GM23338 (cell line): ENCODE data around the gene SYNE1. TPM values are rescaled to one million over a fixed set of nuclear protein-coding genes. Genes with fewer than 3 reads are reported as not detected.

ENCODE experiments used
- ATAC-seq: fragments of 200-7000 bp; cut with Tn5 transposase; 3 replicates; pipeline ENCODE4 v1.9.1; 2020
- DNase-seq: peaks from one replicate; pipeline ENCODE4 v3.0.0-alpha.2; 2015; ENCODE audit warnings: low spot score
- H2AFZ ChIP-seq: fragments of 200-600 bp; sonication (generic); 2 replicates; pipeline ENCODE4 v1.8.0; 2016; ENCODE audit warnings: antibody characterized with exemption, mild to moderate bottlenecking, moderate library complexity
- H3F3A ChIP-seq: fragments of 200-600 bp; sonication (generic); replicated peaks from 2 replicates; pipeline ENCODE4 v1.8.0; 2017; ENCODE audit warnings: antibody characterized with exemption, mixed run types, low read depth
- H3K27ac ChIP-seq: fragments of 200-600 bp; sonication (generic); 2 replicates; pipeline ENCODE4 v1.6.1; 2016; ENCODE audit warnings: low read depth
- H3K27me3 ChIP-seq: fragments of 200-600 bp; sonication (generic); 2 replicates; pipeline ENCODE4 v1.8.0; 2016; ENCODE audit warnings: mild to moderate bottlenecking, mixed run types, moderate library complexity; ENCODE audit not compliant: insufficient read depth
- H3K36me3 ChIP-seq: fragments of 200-600 bp; sonication (generic); 2 replicates; pipeline ENCODE4 v1.8.0; 2016; ENCODE audit warnings: mild to moderate bottlenecking; ENCODE audit not compliant: insufficient read depth
- H3K4me1 ChIP-seq: fragments of 200-600 bp; sonication (generic); 2 replicates; pipeline ENCODE4 v1.8.0; 2016; ENCODE audit warnings: mild to moderate bottlenecking, moderate library complexity; ENCODE audit not compliant: insufficient read depth
- H3K4me2 ChIP-seq: fragments of 200-600 bp; sonication (generic); 2 replicates; pipeline ENCODE4 v1.7.1; 2017; ENCODE audit warnings: mixed run types
- H3K4me3 ChIP-seq: fragments of 200-600 bp; sonication (generic); 2 replicates; pipeline ENCODE4 v1.6.1; 2016; ENCODE audit warnings: mixed run types
- H3K79me2 ChIP-seq: fragments of 200-600 bp; sonication (generic); replicated peaks from 2 replicates; pipeline ENCODE4 v1.8.0; 2017; ENCODE audit warnings: mild to moderate bottlenecking; ENCODE audit not compliant: insufficient read depth
- H3K9me2 ChIP-seq: fragments of 200-600 bp; sonication (generic); 2 replicates; pipeline ENCODE4 v1.8.0; 2017; ENCODE audit not compliant: insufficient read depth
- H4K20me1 ChIP-seq: fragments of 200-600 bp; sonication (generic); replicated peaks from 2 replicates; pipeline ENCODE4 v1.8.0; 2017; ENCODE audit warnings: mild to moderate bottlenecking; ENCODE audit not compliant: insufficient read depth
- H3K27ac Mint-ChIP-seq: 2 replicates; pipeline ENCODE4 v1.8.0; 2020; ENCODE audit warnings: inconsistent platforms, mild to moderate bottlenecking, moderate library complexity, mixed read lengths
- H3K27me3 Mint-ChIP-seq: 3 replicates; pipeline ENCODE4 v1.8.0; 2022; ENCODE audit warnings: low read depth, mild to moderate bottlenecking, moderate library complexity, mixed read lengths, inconsistent platforms; ENCODE audit not compliant: insufficient read depth, poor library complexity
- H3K36me3 Mint-ChIP-seq: 3 replicates; pipeline ENCODE4 v1.8.0; 2021; ENCODE audit warnings: low read depth, mild to moderate bottlenecking, inconsistent platforms, moderate library complexity, mixed read lengths
- H3K4me1 Mint-ChIP-seq: 3 replicates; pipeline ENCODE4 v1.8.0; 2020; ENCODE audit warnings: mild to moderate bottlenecking, inconsistent platforms, mixed read lengths
- H3K4me3 Mint-ChIP-seq: 3 replicates; pipeline ENCODE4 v1.8.0; 2021; ENCODE audit warnings: moderate library complexity, mild to moderate bottlenecking, inconsistent platforms, mixed read lengths
- H3K9me3 Mint-ChIP-seq: 3 replicates; pipeline ENCODE4 v1.8.0; 2020; ENCODE audit warnings: moderate library complexity, mild to moderate bottlenecking, inconsistent platforms, mixed read lengths
- CREB1 ChIP-seq: fragments of 250-450 bp; sonication (Bioruptor Pico); IDR thresholded peaks from 2 replicates; pipeline ENCODE4 v1.5.0; 2020; ENCODE audit warnings: low read depth, mild to moderate bottlenecking, moderate library complexity
- ETS1 ChIP-seq: IDR thresholded peaks from 2 replicates; pipeline ENCODE4 v1.6.1; 2016; ENCODE audit warnings: antibody characterized with exemption
- EZH2 ChIP-seq: fragments of 200-600 bp; sonication (generic); IDR thresholded peaks from one replicate; pipeline ENCODE4 v1.8.0; 2017; ENCODE audit warnings: antibody characterized with exemption, mild to moderate bottlenecking, low read depth; ENCODE audit not compliant: unreplicated experiment
- EZH2phosphoT487 ChIP-seq: fragments of 200-600 bp; sonication (generic); IDR thresholded peaks from one replicate; pipeline ENCODE4 v1.8.1; 2018; ENCODE audit warnings: antibody characterized with exemption; ENCODE audit not compliant: unreplicated experiment
- JUNB ChIP-seq: IDR thresholded peaks from one replicate; pipeline ENCODE4 v1.6.1; 2016; ENCODE audit warnings: antibody characterized with exemption; ENCODE audit not compliant: unreplicated experiment
- NANOG ChIP-seq: IDR thresholded peaks from 2 replicates; pipeline ENCODE4 v1.6.1; 2016; ENCODE audit warnings: antibody characterized with exemption, borderline replicate concordance
- POLR2AphosphoS5 ChIP-seq: IDR thresholded peaks from 2 replicates; pipeline ENCODE4 v1.6.1; 2016; ENCODE audit warnings: antibody characterized with exemption, low read depth
- REST ChIP-seq: IDR thresholded peaks from one replicate; pipeline ENCODE4 v1.6.1; 2018; ENCODE audit warnings: antibody characterized with exemption; ENCODE audit not compliant: unreplicated experiment
- STAT1 ChIP-seq: IDR thresholded peaks from one replicate; pipeline ENCODE4 v1.6.1; 2016; ENCODE audit warnings: antibody characterized with exemption; ENCODE audit not compliant: unreplicated experiment
- ZNF114 ChIP-seq: fragments of 250-450 bp; sonication (Bioruptor Pico); IDR thresholded peaks from 2 replicates; pipeline ENCODE4 v1.5.0; 2020; ENCODE audit warnings: mild to moderate bottlenecking, moderate library complexity
- ZNF331 ChIP-seq: fragments of 250-450 bp; sonication (Bioruptor Pico); IDR thresholded peaks from 2 replicates; pipeline ENCODE4 v1.5.0; 2020; ENCODE audit warnings: low read depth, mild to moderate bottlenecking, moderate library complexity
- polyA plus RNA-seq: library from polyadenylated mRNA; unstranded; fragments of >200 nt; fragmentation: Nextera tagmentation; extraction: Ambion mirVana; gene quantifications from 2 replicates; pipeline ENCODE4 v1.2.1, GENCODE V29; 2016
- total RNA-seq: library from RNA; depleted of rRNA; stranded (reverse); fragments of >200 nt; shearing (Covaris generic); gene quantifications from 2 replicates; pipeline ENCODE4 v1.2.3, GENCODE V29; 2014
- TF ChIP-seq, protein P1 (sequence below): fragments of 250-450 bp; sonication (Bioruptor Pico); IDR thresholded peaks from 2 replicates; pipeline ENCODE4 v1.5.0; 2020; ENCODE audit warnings: mild to moderate bottlenecking, moderate library complexity
- TF ChIP-seq, protein P2 (sequence below), 2 experiments: fragments of 200-600 bp in 1 of 2; sonication (generic) in 1 of 2; conservative IDR thresholded peaks; 2 replicates each; pipeline versions ENCODE4 v1.5.1 to v1.6.1; 2016 to 2017; ENCODE audit warnings: antibody characterized with exemption in 2 of 2, low read depth in 2 of 2, mild to moderate bottlenecking in 2 of 2, moderate library complexity in 1 of 2

Gene SYNE1
- total and polyA plus RNA-seq, 2 experiments from 2014 or later: 3.9 to 13.6 TPM

- DNase-seq (no peak), ATAC-seq (no peak)
- Histone ChIP-seq H3K9me2 (no peaks in the 10 kb centered on the region), H3K27me3 (no peaks in the 10 kb centered on the region), H2AFZ (no peak overlapping the region), H3K4me3 (no peak overlapping the region), H4K20me1 (no peaks in the 10 kb centered on the region), H3K27ac (no peak overlapping the region), H3K4me1 (no peaks in the 10 kb centered on the region), H3K4me2 (no peak overlapping the region), H3K79me2 (no peaks in the 10 kb centered on the region), H3F3A (no peaks in the 10 kb centered on the region), H3K36me3 (no peaks in the 10 kb centered on the region)
- no peak for TF ChIP-seq NANOG
- no peak for TF ChIP-seq JUNB
- no peak for TF ChIP-seq REST
- TF ChIP-seq ETS1: no peak
- TF ChIP-seq POLR2AphosphoS5: no peak
- no peak for TF ChIP-seq ZNF114 (CRISPR knock-in tag)
- no peak for TF ChIP-seq ZNF331 (CRISPR knock-in tag)
- TF ChIP-seq, protein P1, sequence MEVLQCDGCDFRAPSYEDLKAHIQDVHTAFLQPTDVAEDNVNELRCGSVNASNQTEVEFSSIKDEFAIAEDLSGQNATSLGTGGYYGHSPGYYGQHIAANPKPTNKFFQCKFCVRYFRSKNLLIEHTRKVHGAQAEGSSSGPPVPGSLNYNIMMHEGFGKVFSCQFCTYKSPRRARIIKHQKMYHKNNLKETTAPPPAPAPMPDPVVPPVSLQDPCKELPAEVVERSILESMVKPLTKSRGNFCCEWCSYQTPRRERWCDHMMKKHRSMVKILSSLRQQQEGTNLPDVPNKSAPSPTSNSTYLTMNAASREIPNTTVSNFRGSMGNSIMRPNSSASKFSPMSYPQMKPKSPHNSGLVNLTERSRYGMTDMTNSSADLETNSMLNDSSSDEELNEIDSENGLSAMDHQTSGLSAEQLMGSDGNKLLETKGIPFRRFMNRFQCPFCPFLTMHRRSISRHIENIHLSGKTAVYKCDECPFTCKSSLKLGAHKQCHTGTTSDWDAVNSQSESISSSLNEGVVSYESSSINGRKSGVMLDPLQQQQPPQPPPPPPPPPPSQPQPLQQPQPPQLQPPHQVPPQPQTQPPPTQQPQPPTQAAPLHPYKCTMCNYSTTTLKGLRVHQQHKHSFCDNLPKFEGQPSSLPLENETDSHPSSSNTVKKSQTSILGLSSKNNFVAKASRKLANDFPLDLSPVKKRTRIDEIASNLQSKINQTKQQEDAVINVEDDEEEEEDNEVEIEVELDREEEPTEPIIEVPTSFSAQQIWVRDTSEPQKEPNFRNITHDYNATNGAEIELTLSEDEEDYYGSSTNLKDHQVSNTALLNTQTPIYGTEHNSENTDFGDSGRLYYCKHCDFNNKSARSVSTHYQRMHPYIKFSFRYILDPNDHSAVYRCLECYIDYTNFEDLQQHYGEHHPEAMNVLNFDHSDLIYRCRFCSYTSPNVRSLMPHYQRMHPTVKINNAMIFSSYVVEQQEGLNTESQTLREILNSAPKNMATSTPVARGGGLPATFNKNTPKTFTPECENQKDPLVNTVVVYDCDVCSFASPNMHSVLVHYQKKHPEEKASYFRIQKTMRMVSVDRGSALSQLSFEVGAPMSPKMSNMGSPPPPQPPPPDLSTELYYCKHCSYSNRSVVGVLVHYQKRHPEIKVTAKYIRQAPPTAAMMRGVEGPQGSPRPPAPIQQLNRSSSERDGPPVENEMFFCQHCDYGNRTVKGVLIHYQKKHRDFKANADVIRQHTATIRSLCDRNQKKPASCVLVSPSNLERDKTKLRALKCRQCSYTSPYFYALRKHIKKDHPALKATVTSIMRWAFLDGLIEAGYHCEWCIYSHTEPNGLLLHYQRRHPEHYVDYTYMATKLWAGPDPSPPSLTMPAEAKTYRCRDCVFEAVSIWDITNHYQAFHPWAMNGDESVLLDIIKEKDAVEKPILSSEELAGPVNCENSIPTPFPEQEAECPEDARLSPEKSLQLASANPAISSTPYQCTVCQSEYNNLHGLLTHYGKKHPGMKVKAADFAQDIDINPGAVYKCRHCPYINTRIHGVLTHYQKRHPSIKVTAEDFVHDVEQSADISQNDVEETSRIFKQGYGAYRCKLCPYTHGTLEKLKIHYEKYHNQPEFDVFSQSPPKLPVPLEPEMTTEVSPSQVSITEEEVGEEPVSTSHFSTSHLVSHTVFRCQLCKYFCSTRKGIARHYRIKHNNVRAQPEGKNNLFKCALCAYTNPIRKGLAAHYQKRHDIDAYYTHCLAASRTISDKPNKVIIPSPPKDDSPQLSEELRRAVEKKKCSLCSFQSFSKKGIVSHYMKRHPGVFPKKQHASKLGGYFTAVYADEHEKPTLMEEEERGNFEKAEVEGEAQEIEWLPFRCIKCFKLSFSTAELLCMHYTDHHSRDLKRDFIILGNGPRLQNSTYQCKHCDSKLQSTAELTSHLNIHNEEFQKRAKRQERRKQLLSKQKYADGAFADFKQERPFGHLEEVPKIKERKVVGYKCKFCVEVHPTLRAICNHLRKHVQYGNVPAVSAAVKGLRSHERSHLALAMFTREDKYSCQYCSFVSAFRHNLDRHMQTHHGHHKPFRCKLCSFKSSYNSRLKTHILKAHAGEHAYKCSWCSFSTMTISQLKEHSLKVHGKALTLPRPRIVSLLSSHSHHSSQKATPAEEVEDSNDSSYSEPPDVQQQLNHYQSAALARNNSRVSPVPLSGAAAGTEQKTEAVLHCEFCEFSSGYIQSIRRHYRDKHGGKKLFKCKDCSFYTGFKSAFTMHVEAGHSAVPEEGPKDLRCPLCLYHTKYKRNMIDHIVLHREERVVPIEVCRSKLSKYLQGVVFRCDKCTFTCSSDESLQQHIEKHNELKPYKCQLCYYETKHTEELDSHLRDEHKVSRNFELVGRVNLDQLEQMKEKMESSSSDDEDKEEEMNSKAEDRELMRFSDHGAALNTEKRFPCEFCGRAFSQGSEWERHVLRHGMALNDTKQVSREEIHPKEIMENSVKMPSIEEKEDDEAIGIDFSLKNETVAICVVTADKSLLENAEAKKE (CRISPR knock-in tag): no peak
- no peak for TF ChIP-seq STAT1
- TF ChIP-seq EZH2phosphoT487: no peak
- TF ChIP-seq, protein P2, sequence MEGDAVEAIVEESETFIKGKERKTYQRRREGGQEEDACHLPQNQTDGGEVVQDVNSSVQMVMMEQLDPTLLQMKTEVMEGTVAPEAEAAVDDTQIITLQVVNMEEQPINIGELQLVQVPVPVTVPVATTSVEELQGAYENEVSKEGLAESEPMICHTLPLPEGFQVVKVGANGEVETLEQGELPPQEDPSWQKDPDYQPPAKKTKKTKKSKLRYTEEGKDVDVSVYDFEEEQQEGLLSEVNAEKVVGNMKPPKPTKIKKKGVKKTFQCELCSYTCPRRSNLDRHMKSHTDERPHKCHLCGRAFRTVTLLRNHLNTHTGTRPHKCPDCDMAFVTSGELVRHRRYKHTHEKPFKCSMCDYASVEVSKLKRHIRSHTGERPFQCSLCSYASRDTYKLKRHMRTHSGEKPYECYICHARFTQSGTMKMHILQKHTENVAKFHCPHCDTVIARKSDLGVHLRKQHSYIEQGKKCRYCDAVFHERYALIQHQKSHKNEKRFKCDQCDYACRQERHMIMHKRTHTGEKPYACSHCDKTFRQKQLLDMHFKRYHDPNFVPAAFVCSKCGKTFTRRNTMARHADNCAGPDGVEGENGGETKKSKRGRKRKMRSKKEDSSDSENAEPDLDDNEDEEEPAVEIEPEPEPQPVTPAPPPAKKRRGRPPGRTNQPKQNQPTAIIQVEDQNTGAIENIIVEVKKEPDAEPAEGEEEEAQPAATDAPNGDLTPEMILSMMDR (conservative IDR thresholded peaks at IDR 0.05; ENCODE audit: low read depth in 2 of 2): no peak
- no peak for TF ChIP-seq EZH2
- no peak for TF ChIP-seq CREB1 (CRISPR knock-in tag)
- Mint-ChIP-seq H3K4me3 (no peak overlapping the region), H3K27ac (no peak overlapping the region), H3K4me1 (peaks cover 9% of the 10 kb centered on the region), H3K9me3 (no peaks in the 10 kb centered on the region), H3K36me3 (no peaks in the 10 kb centered on the region), H3K27me3 (no peaks in the 10 kb centered on the region)
Measured at GRCh38 chr6:152379423-152379822, 257.7 kb downstream of the SYNE1 start.
